Mucosa of stomach (tissue), 1 donor: ENCODE data around the gene CACYBP.

Experiments used
- H3K27me3 ChIP-seq: one replicate; pipeline ENCODE4 v1.7.0; 2013; ENCODE audit warnings: mild to moderate bottlenecking, low read length; ENCODE audit not compliant: control insufficient read depth, insufficient read depth
- H3K36me3 ChIP-seq: one replicate; pipeline ENCODE4 v1.7.0; 2013; ENCODE audit warnings: low read length; ENCODE audit not compliant: control insufficient read depth, insufficient read depth
- H3K4me1 ChIP-seq: one replicate; pipeline ENCODE4 v1.7.0; 2013; ENCODE audit warnings: mild to moderate bottlenecking, low read length; ENCODE audit not compliant: control insufficient read depth, insufficient read depth
- H3K4me3 ChIP-seq: one replicate; pipeline ENCODE4 v1.7.0; 2013; ENCODE audit warnings: low read length
- H3K9ac ChIP-seq: one replicate; pipeline ENCODE4 v1.7.0; 2013; ENCODE audit warnings: mild to moderate bottlenecking, low read length, moderate library complexity
- H3K9me3 ChIP-seq: one replicate; pipeline ENCODE4 v1.7.0; 2013; ENCODE audit warnings: mild to moderate bottlenecking, low read length, moderate library complexity; ENCODE audit not compliant: control insufficient read depth
- donor health status: Pancreatic carcinoma.

CACYBP gene

DNA sequence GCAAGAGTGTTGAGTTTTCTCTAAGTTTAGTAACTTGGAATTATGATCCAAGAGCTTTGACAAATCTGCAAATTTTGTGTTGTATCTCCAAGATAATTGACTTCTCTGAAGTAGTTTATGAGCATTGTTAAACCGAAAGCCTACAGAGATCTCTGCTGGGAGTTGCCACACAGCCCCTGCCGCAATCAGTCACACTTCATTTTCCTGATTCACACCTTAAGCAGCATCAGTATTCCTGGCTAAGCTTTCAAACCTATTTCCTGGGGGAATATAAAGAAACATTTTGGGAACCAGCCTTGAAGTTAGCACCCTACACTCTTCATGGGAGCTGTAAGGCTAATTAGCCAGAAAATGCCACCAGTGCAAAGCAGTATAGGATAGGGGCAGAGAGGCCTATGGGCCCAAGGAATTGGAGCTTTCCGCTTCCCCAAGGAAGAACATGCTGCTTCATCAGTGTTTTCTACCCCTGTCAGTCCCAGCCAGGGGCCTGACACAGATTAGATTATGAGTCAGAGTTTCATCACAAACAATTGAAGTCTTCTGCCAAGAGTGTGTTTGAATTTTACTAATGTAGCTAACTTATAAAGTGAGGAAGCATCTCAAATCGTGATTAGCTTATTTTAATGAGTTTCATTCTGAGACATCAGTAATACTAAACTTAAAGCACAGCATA, 23.2 kb upstream of the CACYBP start:
- peaks cover 4% of the 10 kb centered on the region for H3K36me3 ChIP-seq
- no peaks in the 10 kb centered on the region for H3K27me3 ChIP-seq
- H3K4me3 ChIP-seq, result no peak overlapping the region
- H3K4me1 ChIP-seq, result no peaks in the 10 kb centered on the region
- H3K9ac ChIP-seq, result no peak overlapping the region
- no peaks in the 10 kb centered on the region for H3K9me3 ChIP-seq

DNA sequence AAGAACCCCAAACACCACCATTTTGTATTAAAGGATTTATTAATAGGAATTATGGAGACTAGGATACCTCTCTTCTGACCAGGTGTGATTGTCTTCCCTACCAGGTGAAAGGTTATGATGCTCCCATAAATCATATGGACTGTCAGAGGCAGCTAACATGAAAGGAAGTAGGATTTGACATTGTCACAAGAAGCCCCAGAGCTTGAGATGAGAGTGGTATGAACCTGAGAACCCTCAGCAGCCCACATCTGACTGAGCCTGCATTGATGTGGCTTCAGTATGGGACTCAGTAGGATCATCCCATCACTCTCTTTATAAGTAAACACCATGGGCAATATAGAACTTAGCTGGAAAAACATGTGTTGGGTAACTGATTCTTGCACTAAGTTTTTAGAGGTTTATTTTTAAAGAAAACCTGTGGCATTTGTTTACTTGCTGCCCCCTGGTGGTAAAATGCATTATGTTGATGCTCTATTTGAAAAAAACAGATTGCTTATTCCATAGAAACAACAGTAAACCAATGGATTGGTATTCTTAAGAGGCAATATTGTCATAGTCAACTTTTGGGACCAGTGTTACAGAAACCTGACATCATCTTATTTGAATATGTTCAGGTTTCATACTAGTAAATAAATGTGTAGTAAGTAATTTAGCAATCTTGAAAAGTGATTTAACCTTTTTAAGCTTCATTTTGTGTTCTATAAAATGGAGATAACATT, 16.6 kb upstream of the CACYBP start:
- Histone ChIP-seq H3K4me3 (no peak overlapping the region), H3K36me3 (no peaks in the 10 kb centered on the region), H3K4me1 (no peaks in the 10 kb centered on the region), H3K27me3 (no peaks in the 10 kb centered on the region), H3K9ac (no peak overlapping the region), H3K9me3 (no peaks in the 10 kb centered on the region)

DNA sequence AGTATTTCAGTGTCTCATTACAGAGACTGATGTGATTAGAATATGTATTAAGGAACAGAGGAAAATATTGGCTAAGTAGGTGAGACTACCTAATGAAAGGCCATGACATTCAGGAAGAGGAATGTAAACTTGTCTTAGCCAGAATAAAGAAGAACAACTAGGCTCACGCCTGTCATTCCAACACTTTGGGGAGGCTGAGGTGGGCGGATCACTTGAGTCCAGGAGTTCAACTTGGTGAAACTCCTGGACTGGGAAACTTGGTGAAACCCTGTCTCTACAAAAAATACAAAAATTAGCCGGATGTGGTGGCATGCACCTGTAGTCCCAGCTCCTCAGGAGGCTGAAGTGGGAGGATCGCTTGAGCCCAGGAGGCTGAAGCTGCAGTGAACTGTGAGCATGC, 14.8 kb upstream of the CACYBP start:
- Histone ChIP-seq H3K9me3 (no peaks in the 10 kb centered on the region), H3K9ac (no peak overlapping the region), H3K4me1 (no peaks in the 10 kb centered on the region), H3K4me3 (no peak overlapping the region), H3K36me3 (no peaks in the 10 kb centered on the region), H3K27me3 (no peaks in the 10 kb centered on the region)

DNA sequence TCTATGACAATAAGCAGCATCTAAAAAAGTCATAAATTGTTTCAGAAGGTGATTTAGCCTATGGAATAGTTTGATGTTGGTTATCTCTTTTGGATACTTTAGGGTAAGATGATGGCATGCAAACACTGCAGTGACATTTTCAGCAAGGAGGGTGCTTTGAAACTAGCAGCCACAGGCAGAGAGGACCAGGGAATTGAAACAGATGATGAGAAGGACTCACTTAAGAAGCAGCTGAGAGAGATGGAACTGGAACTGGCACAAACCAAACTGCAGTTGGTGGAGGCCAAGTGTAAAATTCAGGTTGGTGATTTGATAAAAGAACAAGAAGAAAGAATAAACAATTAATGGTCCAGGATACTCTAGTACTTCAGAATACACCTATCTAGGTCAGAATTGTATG, 11.2 kb upstream of the CACYBP start:
- Histone ChIP-seq H3K9me3 (no peaks in the 10 kb centered on the region), H3K36me3 (no peaks in the 10 kb centered on the region)

DNA sequence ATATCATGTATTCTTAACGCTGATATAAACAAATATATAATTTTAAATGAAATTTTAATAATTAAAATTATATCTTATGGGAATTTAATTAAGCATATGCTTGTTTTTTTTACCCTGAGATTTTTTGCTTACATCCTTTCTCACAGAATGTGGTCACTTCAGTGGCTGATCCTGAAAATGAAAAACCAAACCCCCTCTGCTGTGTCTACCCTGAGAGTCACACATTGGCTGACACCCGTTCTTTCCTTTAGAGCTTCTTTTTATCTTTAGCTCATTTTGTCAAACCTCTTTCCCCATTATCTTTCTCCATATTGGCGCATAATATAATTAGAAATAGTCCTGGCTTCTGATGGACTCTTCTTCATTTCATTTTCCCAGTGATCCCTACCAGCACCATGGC, 10.8 kb upstream of the CACYBP start:
- Histone ChIP-seq H3K4me1 (no peaks in the 10 kb centered on the region), H3K9ac (no peak overlapping the region), H3K36me3 (no peaks in the 10 kb centered on the region), H3K4me3 (no peak overlapping the region), H3K9me3 (no peaks in the 10 kb centered on the region), H3K27me3 (no peaks in the 10 kb centered on the region)

More for the DNA sequence above, 11.2 kb upstream of the CACYBP start:
- H3K27me3 ChIP-seq, result no peaks in the 10 kb centered on the region
- no peak overlapping the region for H3K4me3 ChIP-seq
- no peak overlapping the region for H3K9ac ChIP-seq
- H3K4me1 ChIP-seq, result no peaks in the 10 kb centered on the region

DNA sequence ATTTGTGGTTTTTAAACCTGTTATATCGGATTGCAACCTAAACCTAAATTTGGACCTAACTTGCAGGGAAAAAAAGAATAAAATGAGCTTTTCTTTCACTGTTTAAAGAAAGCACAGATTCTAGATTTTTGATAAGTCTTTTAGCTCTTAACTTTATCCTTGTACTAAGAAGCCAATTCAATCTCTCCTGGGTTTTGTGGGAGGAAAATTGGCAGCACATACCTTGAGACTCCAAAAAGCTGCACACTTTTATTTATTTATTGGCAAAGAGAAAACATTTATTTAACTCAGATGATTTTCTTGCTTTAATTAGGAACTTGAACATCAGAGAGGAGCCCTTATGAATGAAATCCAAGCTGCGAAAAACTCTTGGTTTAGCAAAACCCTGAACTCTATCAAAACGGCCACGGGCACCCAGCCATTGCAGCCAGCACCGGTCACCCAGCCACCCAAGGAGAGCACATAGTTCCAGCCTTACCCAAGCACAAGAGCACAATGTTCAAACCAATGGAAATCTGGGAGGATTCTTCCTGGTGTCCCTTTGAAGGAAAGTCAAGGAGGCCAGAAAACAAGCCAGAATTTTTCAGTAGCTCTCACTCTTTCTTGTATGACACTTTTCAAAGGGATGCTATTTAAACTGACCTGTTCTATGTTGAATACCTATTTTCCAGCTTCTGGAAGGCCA, 10.1 kb upstream of the CACYBP start:
- no peaks in the 10 kb centered on the region for H3K4me1 ChIP-seq
- H3K27me3 ChIP-seq, result no peaks in the 10 kb centered on the region
- H3K9ac ChIP-seq, result no peak overlapping the region
- no peaks in the 10 kb centered on the region for H3K36me3 ChIP-seq
- no peaks in the 10 kb centered on the region for H3K9me3 ChIP-seq
- no peak overlapping the region for H3K4me3 ChIP-seq

DNA sequence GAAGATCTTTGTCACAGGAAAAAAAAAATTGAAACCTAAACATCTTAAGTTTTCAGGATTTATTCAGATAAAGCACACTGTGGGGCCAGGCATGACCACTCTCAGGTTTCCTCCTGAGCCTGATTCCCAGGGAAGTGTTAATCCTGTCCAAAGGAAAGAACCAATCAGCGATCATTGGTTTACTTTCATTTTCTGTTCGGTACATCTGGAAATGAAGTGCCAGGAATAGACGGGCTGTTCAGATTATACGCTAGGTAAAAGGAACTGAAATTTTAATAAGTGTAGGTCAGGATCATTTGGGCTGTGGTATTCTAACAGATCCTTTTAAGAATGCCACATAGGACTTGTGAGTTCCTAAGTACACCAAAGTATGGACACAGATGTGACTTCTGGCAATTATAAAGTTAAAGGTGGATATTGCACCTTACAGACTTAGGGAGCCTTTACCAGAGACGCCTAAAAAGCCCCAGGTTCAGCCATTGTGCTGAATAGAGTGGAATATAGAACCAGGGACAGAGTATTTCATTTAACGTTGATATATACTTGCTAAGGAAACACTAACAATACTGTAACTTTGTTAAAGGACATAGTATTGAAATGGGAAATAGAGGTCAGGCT, 9.3 kb upstream of the CACYBP start:
- Histone ChIP-seq H3K9ac (peak overlapping the region; percentile 71), H3K4me3 (peak overlapping the region; percentile 9), H3K36me3 (no peaks in the 10 kb centered on the region), H3K9me3 (no peaks in the 10 kb centered on the region), H3K4me1 (no peaks in the 10 kb centered on the region), H3K27me3 (no peaks in the 10 kb centered on the region)

DNA sequence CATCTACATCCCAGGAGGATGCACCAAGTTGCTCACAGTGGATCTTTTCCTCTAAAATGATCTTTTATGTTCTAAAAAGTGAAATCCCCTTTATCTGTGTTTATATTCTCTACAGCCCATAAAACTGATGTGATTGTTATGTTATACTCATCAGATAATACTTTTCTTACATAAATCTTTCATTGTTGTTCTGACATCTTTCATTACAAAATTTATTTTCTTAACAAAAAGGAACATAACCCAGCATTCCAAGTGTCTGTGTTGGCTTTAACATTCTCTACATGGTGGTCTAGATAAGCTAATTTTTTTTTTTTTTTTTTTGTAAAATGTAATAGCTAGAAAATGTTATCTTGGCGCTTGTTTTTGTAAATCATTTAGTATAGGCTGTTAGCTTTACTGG, 8.3 kb upstream of the CACYBP start:
- no peaks in the 10 kb centered on the region for H3K9me3 ChIP-seq
- no peaks in the 10 kb centered on the region for H3K36me3 ChIP-seq
- H3K27me3 ChIP-seq, result no peaks in the 10 kb centered on the region
- no peak overlapping the region for H3K4me3 ChIP-seq
- no peak overlapping the region for H3K9ac ChIP-seq
- no peaks in the 10 kb centered on the region for H3K4me1 ChIP-seq

DNA sequence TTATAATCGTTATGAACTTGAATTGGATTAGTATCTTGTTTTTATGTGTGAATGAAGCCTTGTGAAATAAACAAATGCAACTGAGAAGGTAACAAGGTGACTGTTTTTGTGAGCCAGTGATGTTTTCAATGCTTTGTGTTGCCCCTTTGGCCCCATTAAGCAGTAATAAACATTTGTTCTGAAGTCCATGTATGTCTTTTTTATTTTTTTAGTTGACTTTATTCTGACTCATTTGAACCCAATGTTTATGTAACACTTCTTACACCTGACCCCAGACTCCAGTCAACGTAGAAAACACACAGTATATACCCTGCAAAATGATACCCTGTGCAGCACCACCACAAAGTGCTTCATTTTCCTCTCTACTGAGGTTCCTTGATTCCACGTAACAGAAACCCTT, 4.6 kb upstream of the CACYBP start:
- Histone ChIP-seq H3K9me3 (no peaks in the 10 kb centered on the region), H3K9ac (no peak overlapping the region), H3K36me3 (no peaks in the 10 kb centered on the region), H3K4me1 (no peaks in the 10 kb centered on the region), H3K27me3 (no peaks in the 10 kb centered on the region), H3K4me3 (no peak overlapping the region)

DNA sequence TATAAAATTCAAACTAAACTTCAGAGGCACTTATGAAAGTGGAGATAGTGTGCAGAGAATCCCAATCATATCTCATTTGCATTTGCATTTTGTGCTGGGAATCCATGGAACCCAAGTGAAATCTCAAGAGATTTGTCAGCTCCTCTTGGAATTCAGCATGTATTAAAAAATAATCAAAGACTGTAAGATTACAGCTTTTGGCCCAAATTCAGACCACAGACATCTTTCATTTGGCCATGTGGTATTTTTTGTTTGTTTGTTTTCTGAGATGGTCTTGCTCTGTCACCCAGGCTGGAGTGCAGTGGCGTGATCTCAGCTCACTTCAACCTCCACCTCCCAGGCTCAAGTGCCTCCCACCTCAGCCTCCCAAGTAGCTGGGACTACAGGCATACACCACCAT, 3.8 kb upstream of the CACYBP start:
- no peaks in the 10 kb centered on the region for H3K27me3 ChIP-seq
- H3K4me1 ChIP-seq, result no peaks in the 10 kb centered on the region
- no peak overlapping the region for H3K4me3 ChIP-seq
- H3K36me3 ChIP-seq, result no peaks in the 10 kb centered on the region
- H3K9ac ChIP-seq, result no peak overlapping the region
- H3K9me3 ChIP-seq, result no peaks in the 10 kb centered on the region

DNA sequence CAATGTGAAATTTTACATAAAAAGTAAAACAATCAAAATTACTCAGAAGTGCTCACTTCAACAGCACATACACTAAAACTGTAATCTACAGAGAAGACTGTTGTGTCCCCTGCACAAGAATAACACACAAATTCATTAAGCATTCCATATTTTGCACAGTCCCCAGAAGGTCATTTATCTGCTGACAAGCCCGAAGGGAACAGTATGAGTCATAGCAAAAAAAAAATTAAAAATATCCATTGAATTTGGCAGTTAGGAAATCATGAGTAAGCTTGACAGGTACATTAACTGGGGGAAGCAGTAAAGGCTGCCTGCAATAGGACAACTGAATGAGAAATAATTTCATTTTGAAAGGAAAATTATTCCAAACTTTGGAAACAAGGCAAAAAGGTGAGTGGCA, 3.3 kb upstream of the CACYBP start:
- H3K27me3 ChIP-seq, result no peaks in the 10 kb centered on the region
- no peaks in the 10 kb centered on the region for H3K36me3 ChIP-seq
- H3K4me3 ChIP-seq, result no peak overlapping the region
- no peaks in the 10 kb centered on the region for H3K9me3 ChIP-seq
- no peak overlapping the region for H3K9ac ChIP-seq
- no peaks in the 10 kb centered on the region for H3K4me1 ChIP-seq

DNA sequence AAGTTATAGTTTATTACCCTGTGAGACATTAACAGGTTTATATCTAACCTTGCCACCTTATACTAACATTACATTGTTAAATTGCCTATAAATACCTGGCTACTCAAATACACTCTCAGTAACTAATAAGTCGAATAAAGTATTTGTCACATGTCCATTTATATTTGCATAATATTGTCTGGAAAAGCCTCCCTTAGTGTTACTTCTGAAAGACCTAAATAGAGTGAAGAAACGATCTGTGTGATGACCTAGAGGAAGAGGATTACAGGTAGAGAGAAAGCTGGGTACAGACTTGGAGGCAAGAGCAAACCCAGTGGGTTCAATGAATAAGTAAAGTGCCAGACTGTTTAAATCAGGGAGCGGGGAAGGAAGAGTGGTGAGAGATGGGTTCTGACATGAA, 2.7 kb upstream of the CACYBP start:
- Histone ChIP-seq H3K4me3 (no peak overlapping the region), H3K27me3 (no peaks in the 10 kb centered on the region), H3K36me3 (no peaks in the 10 kb centered on the region), H3K4me1 (no peaks in the 10 kb centered on the region), H3K9ac (no peak overlapping the region), H3K9me3 (no peaks in the 10 kb centered on the region)
